Upper lobe of right lung (tissue), 1 donor: Measurements from ENCODE around the gene PDLIM7. TPM values are rescaled to one million over a fixed set of nuclear protein-coding genes. Genes with fewer than 3 reads are reported as not detected.

Experiments used
- ATAC-seq: fragments of 200-7000 bp; cut with Tn5 transposase; one replicate; pipeline ENCODE4 v1.9.1; 2020; ENCODE audit warnings: mild to moderate bottlenecking, moderate library complexity
- DNase-seq: peaks from one replicate; pipeline ENCODE4 v3.0.0-alpha.2; 2020
- H3K27ac ChIP-seq: fragments of 200-600 bp; one replicate; pipeline ENCODE4 v1.8.0; 2022
- H3K27me3 ChIP-seq: fragments of 200-600 bp; one replicate; pipeline ENCODE4 v1.8.0; 2022; ENCODE audit warnings: mild to moderate bottlenecking
- H3K36me3 ChIP-seq: fragments of 200-600 bp; one replicate; pipeline ENCODE4 v1.8.0; 2022
- H3K4me1 ChIP-seq: fragments of 200-600 bp; one replicate; pipeline ENCODE4 v1.8.0; 2022
- H3K4me3 ChIP-seq: fragments of 200-600 bp; one replicate; pipeline ENCODE4 v1.8.0; 2022; ENCODE audit warnings: mild to moderate bottlenecking
- H3K9me3 ChIP-seq: fragments of 200-600 bp; one replicate; pipeline ENCODE4 v1.8.0; 2022
- intact Hi-C: fragments of 100-400 bp; cut with DNase I; formaldehyde crosslinking; loops from one replicate; pipeline ENCODE4 v1.11.0; 2022
- total RNA-seq: library from RNA; stranded (reverse); fragmentation: NEBNext Ultra II Directional; extraction: Animal tissue kit (Norgen Biotek cat#: 25700); gene quantifications from one replicate; pipeline ENCODE4 v1.2.1, GENCODE V29; 2021
- TF ChIP-seq, protein P1 (sequence below): fragments of 200-600 bp; IDR thresholded peaks from one replicate; pipeline ENCODE4 v1.8.0; 2022; ENCODE audit warnings: antibody characterized with exemption
- donor health status: DM: no; HTN: yes; CAD: no; lungs with severe emphysema.

The PDLIM7 gene
- total RNA-seq, 1 donor from 2014 or later = 59.1 TPM

DNA sequence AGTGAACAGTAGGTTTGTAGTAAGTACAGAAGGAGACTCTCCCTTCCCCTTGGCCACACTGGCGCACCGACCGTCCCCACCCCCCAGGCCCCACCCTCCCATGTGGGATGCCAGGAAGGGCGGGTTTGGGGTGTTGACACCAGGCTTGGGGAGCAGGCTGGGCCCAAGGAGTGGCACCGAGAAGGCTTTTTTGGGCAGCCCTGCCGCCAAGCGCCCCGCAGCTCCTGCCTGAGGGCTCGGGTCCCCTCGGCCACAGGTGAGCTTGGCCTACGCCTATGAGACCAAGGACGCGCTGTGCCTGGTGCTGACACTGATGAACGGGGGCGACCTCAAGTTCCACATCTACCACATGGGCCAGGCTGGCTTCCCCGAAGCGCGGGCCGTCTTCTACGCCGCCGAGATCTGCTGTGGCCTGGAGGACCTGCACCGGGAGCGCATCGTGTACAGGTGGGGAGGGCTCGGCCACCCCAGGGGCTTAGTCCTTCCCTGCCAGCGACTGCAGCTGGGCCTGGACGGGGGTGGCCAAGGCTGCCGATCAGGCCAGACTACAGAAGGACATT is 63.7 kb downstream of the PDLIM7 start:
- intact Hi-C loops = no loop called here
- Histone ChIP-seq H3K4me3 (no peak overlapping the region), H3K36me3 (peaks cover 61% of the 10 kb centered on the region), H3K4me1 (peaks cover 31% of the 10 kb centered on the region), H3K9me3 (no peaks in the 10 kb centered on the region), H3K27ac (no peak overlapping the region), H3K27me3 (no peaks in the 10 kb centered on the region)
- DNase-seq (no peak), ATAC-seq (no peak)
- TF ChIP-seq, protein P1, sequence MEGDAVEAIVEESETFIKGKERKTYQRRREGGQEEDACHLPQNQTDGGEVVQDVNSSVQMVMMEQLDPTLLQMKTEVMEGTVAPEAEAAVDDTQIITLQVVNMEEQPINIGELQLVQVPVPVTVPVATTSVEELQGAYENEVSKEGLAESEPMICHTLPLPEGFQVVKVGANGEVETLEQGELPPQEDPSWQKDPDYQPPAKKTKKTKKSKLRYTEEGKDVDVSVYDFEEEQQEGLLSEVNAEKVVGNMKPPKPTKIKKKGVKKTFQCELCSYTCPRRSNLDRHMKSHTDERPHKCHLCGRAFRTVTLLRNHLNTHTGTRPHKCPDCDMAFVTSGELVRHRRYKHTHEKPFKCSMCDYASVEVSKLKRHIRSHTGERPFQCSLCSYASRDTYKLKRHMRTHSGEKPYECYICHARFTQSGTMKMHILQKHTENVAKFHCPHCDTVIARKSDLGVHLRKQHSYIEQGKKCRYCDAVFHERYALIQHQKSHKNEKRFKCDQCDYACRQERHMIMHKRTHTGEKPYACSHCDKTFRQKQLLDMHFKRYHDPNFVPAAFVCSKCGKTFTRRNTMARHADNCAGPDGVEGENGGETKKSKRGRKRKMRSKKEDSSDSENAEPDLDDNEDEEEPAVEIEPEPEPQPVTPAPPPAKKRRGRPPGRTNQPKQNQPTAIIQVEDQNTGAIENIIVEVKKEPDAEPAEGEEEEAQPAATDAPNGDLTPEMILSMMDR = no peak

Other genes with a start within 250 kb of the PDLIM7 start
- 36.3 TPM for gene RAB24, start 193.9 kb downstream of the PDLIM7 start, total RNA-seq
- gene PRELID1, start 193.8 kb downstream of the PDLIM7 start, total RNA-seq = 87.0 TPM
- 10.1 TPM for gene MXD3, start 185.7 kb downstream of the PDLIM7 start, total RNA-seq
- gene LMAN2, start 145.9 kb downstream of the PDLIM7 start, total RNA-seq = 117 TPM
- 17.5 TPM for gene RGS14, start 139.7 kb downstream of the PDLIM7 start, total RNA-seq
- gene SLC34A1, start 113.2 kb downstream of the PDLIM7 start, total RNA-seq = not detected
- gene PFN3, start 96.9 kb downstream of the PDLIM7 start, total RNA-seq = not detected
- gene F12, start 88.0 kb downstream of the PDLIM7 start, total RNA-seq = 0.69 TPM
- gene GRK6, start 70.9 kb downstream of the PDLIM7 start, total RNA-seq = 43.9 TPM
- 2.1 TPM for gene PRR7, start 50.8 kb downstream of the PDLIM7 start, total RNA-seq
- gene DBN1, start 24.0 kb downstream of the PDLIM7 start, total RNA-seq = 34.6 TPM
- 45.6 TPM for gene DOK3, start 12.2 kb upstream of the PDLIM7 start, total RNA-seq
- 61.6 TPM for gene DDX41, start 19.4 kb upstream of the PDLIM7 start, total RNA-seq
- 76.3 TPM for gene FAM193B, start 57.0 kb upstream of the PDLIM7 start, total RNA-seq
- gene TMED9, start 94.6 kb upstream of the PDLIM7 start, total RNA-seq = 133 TPM
- gene B4GALT7, start 102.5 kb upstream of the PDLIM7 start, total RNA-seq = 23.2 TPM